CD4-positive, alpha-beta memory T cell (primary cell): ENCODE data around the gene HIF1A. TPM values are rescaled to one million over a fixed set of nuclear protein-coding genes. Genes with fewer than 3 reads are reported as not detected.

Experiments
- CTCF ChIA-PET: fragments of 350-600 bp; sonication (Branson Sonifier 250); formaldehyde crosslinking; loops from one replicate; lab custom pipeline; 2021; ENCODE audit warnings: inconsistent platforms; ENCODE audit not compliant: partially characterized antibody; lab: Charles Lee
- POLR2A ChIA-PET: fragments of 350-600 bp; sonication (Branson Sonifier 250); formaldehyde crosslinking; loops from one replicate; lab custom pipeline; 2021; ENCODE audit not compliant: partially characterized antibody; lab: Charles Lee
- DNase-seq, 5 donors: peaks; one replicate each; pipeline versions ENCODE4 v3.0.0 to v3.0.0-alpha.2; 2020 to 2022; ENCODE audit warnings: mixed read lengths in 1 of 5
- H3K27ac ChIP-seq: one replicate; pipeline ENCODE4 v1.7.0; 2013; ENCODE audit warnings: low read depth, low read length
- H3K27me3 ChIP-seq: 2 replicates; pipeline ENCODE4 v1.7.0; 2013; ENCODE audit warnings: mild to moderate bottlenecking, low read length, moderate library complexity; ENCODE audit not compliant: insufficient read depth
- H3K36me3 ChIP-seq: 2 replicates; pipeline ENCODE4 v1.7.0; 2013; ENCODE audit warnings: mild to moderate bottlenecking, low read length, moderate library complexity; ENCODE audit not compliant: insufficient read depth
- H3K4me1 ChIP-seq: 2 replicates; pipeline ENCODE4 v1.7.0; 2013; ENCODE audit warnings: mild to moderate bottlenecking, low read length, moderate library complexity; ENCODE audit not compliant: insufficient read depth
- H3K4me3 ChIP-seq, 2 donors: one replicate each; pipeline ENCODE4 v1.7.0; 2013; ENCODE audit warnings: low read length in 2 of 2, mild to moderate bottlenecking in 1 of 2
- H3K9me3 ChIP-seq, 2 donors: one replicate each; pipeline ENCODE4 v1.7.0; 2013; ENCODE audit warnings: low read length in 2 of 2, control low read depth in 1 of 2; ENCODE audit not compliant: control insufficient read depth in 1 of 2
- H3K27ac Mint-ChIP-seq, 7 donors: one replicate each; pipeline ENCODE4 v1.8.0; 2020 to 2021; ENCODE audit warnings: mixed read lengths in 7 of 7, mild to moderate bottlenecking in 6 of 7, inconsistent platforms in 3 of 7, moderate library complexity in 3 of 7
- H3K27me3 Mint-ChIP-seq, 2 donors: one replicate each; pipeline ENCODE4 v1.8.0; 2020 to 2021; ENCODE audit warnings: mixed read lengths in 2 of 2
- H3K36me3 Mint-ChIP-seq, 2 donors: one replicate each; pipeline ENCODE4 v1.8.0; 2020 to 2021; ENCODE audit warnings: mixed read lengths in 2 of 2, inconsistent platforms in 1 of 2, mild to moderate bottlenecking in 1 of 2
- H3K4me1 Mint-ChIP-seq, 4 donors: one replicate each; pipeline ENCODE4 v1.8.0; 2020 to 2021; ENCODE audit warnings: mixed read lengths in 4 of 4, mild to moderate bottlenecking in 1 of 4
- H3K4me3 Mint-ChIP-seq, 8 donors: one replicate each; pipeline ENCODE4 v1.8.0; 2020 to 2021; ENCODE audit warnings: mixed read lengths in 8 of 8, mild to moderate bottlenecking in 7 of 8, moderate library complexity in 6 of 8, inconsistent platforms in 3 of 8
- H3K9me3 Mint-ChIP-seq, 8 donors: one replicate each; pipeline ENCODE4 v1.8.0; 2020 to 2021; ENCODE audit warnings: mixed read lengths in 8 of 8, mild to moderate bottlenecking in 5 of 8, inconsistent platforms in 3 of 8, moderate library complexity in 1 of 8
- intact Hi-C: fragments of 100-400 bp; cut with micrococcal nuclease; formaldehyde crosslinking; loops from one replicate; pipeline ENCODE4 v1.15.1; 2023
- polyA plus RNA-seq, 2 donors: library from polyadenylated mRNA; unstranded; fragments of 300-500 nt; fragmentation: Illumina TruSeq; gene quantifications; one replicate each; pipeline ENCODE4 v1.2.3, GENCODE V29; 2021
- total RNA-seq, 2 experiments: library from RNA; stranded (reverse); gene quantifications; one replicate each; pipeline ENCODE4 v1.2.3, GENCODE V29; 2021

The HIF1A gene
- total and polyA plus RNA-seq, 4 experiments from 2014 or later, result 82.5 to 87.1 (median 84.2) TPM

- peaks cover 32 to 67% (median 47%) of the 10 kb centered on the region in 4 donors for H3K4me1 Mint-ChIP-seq
- no peak for DNase-seq
- Histone ChIP-seq H3K36me3 (no peaks in the 10 kb centered on the region), H3K4me3 (peak overlapping the region; percentile 63 to 80), H3K27ac (peak overlapping the region; percentile 88), H3K9me3 (no peaks in the 10 kb centered on the region), H3K4me1 (peaks cover 57% of the 10 kb centered on the region), H3K27me3 (no peaks in the 10 kb centered on the region)
- intact Hi-C loops, result loop anchor here (2.0 to 5.0 kb wide), 3 partner anchors 14 to 130 kb away; no protein-coding TSS in a partner anchor
- peaks cover 0 to 2% (median 0%) of the 10 kb centered on the region in 8 donors for H3K9me3 Mint-ChIP-seq
- H3K27ac Mint-ChIP-seq, result peak overlapping the region; percentile 85 to 98 (median 94)
- peak overlapping the region; percentile 90 to 99 (median 97) for H3K4me3 Mint-ChIP-seq
- ChIA-PET CTCF (interaction anchor here (0.7 to 1.4 kb wide), 4 partner anchors 9 to 221 kb away, joined by 3 to 4 read pairs (median 4); no protein-coding TSS in a partner anchor), POLR2A (interaction anchor here (0.7 to 2.2 kb wide), 4 partner anchors 23 to 416 kb away, joined by 3 to 7 read pairs (median 4); partner anchors contain the start of gene TMEM30B)
- H3K36me3 Mint-ChIP-seq, result peaks cover 0 to 21% of the 10 kb centered on the region in 2 donors
- no peaks in the 10 kb centered on the region for H3K27me3 Mint-ChIP-seq
These were observed 1.5 kb downstream of the HIF1A start for GRCh38 chr14:61696753-61697318.

- CTCF ChIA-PET, result interaction anchor here (1.0 to 1.4 kb wide), 5 partner anchors 33 to 246 kb away, joined by 3 to 4 read pairs (median 3); no protein-coding TSS in a partner anchor
- intact Hi-C loops, result loop anchor here (5.0 kb wide), 2 partner anchors 34 to 131 kb away; no protein-coding TSS in a partner anchor
- no peak for DNase-seq
These were observed 3.1 kb downstream of the HIF1A start for GRCh38 chr14:61698206-61698980.

DNA sequence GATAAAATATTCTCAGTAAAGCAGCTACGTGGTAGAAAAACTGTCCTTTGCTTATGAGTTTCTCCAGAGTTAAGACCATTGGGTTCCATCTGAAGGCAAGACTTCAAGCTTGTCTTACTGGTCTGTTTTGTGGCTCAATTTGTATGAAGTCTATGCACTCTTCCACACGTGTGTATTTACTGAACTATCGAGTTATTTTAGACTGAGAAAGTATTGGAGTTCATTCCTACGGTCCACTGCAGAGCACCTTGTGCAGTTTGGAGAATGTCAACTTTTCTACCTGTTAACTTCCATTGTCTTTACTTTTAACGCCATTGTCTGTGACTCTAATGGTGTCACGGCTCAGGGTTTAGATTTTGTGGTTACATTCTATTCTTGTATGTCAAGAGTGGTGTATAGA, 3.7 kb downstream of the HIF1A start:
- intact Hi-C loops, result loop anchor here (5.0 kb wide), 2 partner anchors 33 to 132 kb away; no protein-coding TSS in a partner anchor
- no peaks in the 10 kb centered on the region for H3K36me3 ChIP-seq
- Mint-ChIP-seq H3K4me1 (peaks cover 46 to 78% (median 62%) of the 10 kb centered on the region in 4 donors), H3K9me3 (peaks cover 0 to 2% (median 0%) of the 10 kb centered on the region in 8 donors), H3K27me3 (no peaks in the 10 kb centered on the region), H3K36me3 (peaks cover 0 to 21% of the 10 kb centered on the region in 2 donors), H3K27ac (peak overlapping the region in 6 of 7 donors; percentile 38 to 94 (median 58)), H3K4me3 (peak overlapping the region; percentile 77 to 99 (median 97))
- peak overlapping the region in 1 of 2 donors; percentile 13 for H3K4me3 ChIP-seq
- no peak overlapping the region for H3K27ac ChIP-seq
- no peaks in the 10 kb centered on the region for H3K9me3 ChIP-seq
- H3K4me1 ChIP-seq, result peaks cover 73% of the 10 kb centered on the region
- DNase-seq, result no peak
- no peaks in the 10 kb centered on the region for H3K27me3 ChIP-seq
- ChIA-PET POLR2A (interaction anchor here (0.6 to 2.2 kb wide), 9 partner anchors 8 to 220 kb away, joined by 3 to 11 read pairs (median 4); no protein-coding TSS in a partner anchor), CTCF (interaction anchor here (1.0 kb wide), 1 partner anchor 246 kb away, joined by 3 read pairs; no protein-coding TSS in a partner anchor)

More at GRCh38 chr14:61698206-61698980, 3.1 kb downstream of the HIF1A start:
- H3K9me3 ChIP-seq, result no peaks in the 10 kb centered on the region
- H3K36me3 ChIP-seq, result no peaks in the 10 kb centered on the region
- H3K4me1 ChIP-seq, result peaks cover 67% of the 10 kb centered on the region
- H3K36me3 Mint-ChIP-seq, result peaks cover 0 to 21% of the 10 kb centered on the region in 2 donors
- peaks cover 41 to 74% (median 57%) of the 10 kb centered on the region in 4 donors for H3K4me1 Mint-ChIP-seq
- H3K27ac Mint-ChIP-seq, result peak overlapping the region; percentile 4 to 94 (median 54)
- POLR2A ChIA-PET, result interaction anchor here (0.6 to 2.2 kb wide), 12 partner anchors 11 to 418 kb away, joined by 3 to 11 read pairs (median 4); partner anchors contain the start of gene TMEM30B
- H3K4me3 ChIP-seq, result peak overlapping the region in 1 of 2 donors; percentile 13
- H3K27ac ChIP-seq, result peak overlapping the region; percentile 25
- peak overlapping the region; percentile 77 to 99 (median 97) for H3K4me3 Mint-ChIP-seq
- H3K27me3 Mint-ChIP-seq, result no peaks in the 10 kb centered on the region
- H3K27me3 ChIP-seq, result no peaks in the 10 kb centered on the region
- H3K9me3 Mint-ChIP-seq, result peaks cover 0 to 2% (median 0%) of the 10 kb centered on the region in 8 donors

DNA sequence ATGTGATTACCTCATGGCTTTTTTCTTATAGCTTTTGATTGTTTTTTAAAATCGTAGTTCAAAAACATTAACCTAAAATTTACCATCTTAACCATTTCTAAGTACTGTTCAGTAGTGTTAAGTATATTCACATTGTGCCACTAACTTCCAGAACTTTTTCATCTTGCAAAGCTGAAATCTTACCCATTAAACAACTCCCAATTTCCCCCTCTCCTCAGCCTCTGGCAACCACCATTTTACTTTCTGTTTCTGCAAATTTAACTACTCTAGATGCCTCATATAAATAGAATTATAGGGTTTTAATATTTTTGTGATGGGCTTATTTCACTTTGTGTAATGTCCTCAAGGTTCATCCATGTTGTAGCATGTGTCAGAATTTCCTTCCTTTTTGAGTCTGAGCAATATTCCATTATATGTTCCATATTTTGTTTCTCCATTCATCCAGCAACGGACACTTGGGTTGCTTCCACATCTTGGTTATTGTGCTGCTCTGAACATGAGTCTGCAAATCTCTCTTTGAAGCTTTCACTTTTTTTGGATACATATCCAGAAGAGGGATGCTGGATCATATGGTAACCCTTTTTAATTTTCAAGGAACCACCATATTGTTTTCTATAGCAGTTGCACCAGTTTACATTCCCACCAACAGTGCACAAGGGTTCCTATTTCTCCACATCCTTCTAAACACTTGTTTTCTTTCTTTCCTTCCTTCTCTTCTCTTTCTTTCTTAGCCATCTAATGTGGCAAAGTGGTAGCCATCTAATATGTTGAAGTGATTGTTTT, 5.0 kb downstream of the HIF1A start:
- H3K4me3 Mint-ChIP-seq, result peak overlapping the region; percentile 7 to 78 (median 68)
- ChIA-PET CTCF (interaction anchor here (0.7 to 1.3 kb wide), 4 partner anchors 11 to 239 kb away, joined by 3 to 4 read pairs (median 3); no protein-coding TSS in a partner anchor), POLR2A (interaction anchor here (0.6 to 1.9 kb wide), 9 partner anchors 9 to 378 kb away, joined by 3 to 7 read pairs (median 4); partner anchors contain the start of gene PRKCH)
- peaks cover 51 to 83% (median 65%) of the 10 kb centered on the region in 4 donors for H3K4me1 Mint-ChIP-seq
- intact Hi-C loops, result no loop called here
- Histone ChIP-seq H3K27me3 (no peaks in the 10 kb centered on the region), H3K4me1 (peaks cover 78% of the 10 kb centered on the region), H3K27ac (no peak overlapping the region), H3K9me3 (no peaks in the 10 kb centered on the region), H3K36me3 (no peaks in the 10 kb centered on the region), H3K4me3 (no peak overlapping the region)
- no peaks in the 10 kb centered on the region for H3K27me3 Mint-ChIP-seq
- peak overlapping the region in 6 of 7 donors; percentile 5 to 92 (median 61) for H3K27ac Mint-ChIP-seq
- no peak for DNase-seq
- H3K9me3 Mint-ChIP-seq, result no peaks in the 10 kb centered on the region
- H3K36me3 Mint-ChIP-seq, result peaks cover 0 to 19% of the 10 kb centered on the region in 2 donors

DNA sequence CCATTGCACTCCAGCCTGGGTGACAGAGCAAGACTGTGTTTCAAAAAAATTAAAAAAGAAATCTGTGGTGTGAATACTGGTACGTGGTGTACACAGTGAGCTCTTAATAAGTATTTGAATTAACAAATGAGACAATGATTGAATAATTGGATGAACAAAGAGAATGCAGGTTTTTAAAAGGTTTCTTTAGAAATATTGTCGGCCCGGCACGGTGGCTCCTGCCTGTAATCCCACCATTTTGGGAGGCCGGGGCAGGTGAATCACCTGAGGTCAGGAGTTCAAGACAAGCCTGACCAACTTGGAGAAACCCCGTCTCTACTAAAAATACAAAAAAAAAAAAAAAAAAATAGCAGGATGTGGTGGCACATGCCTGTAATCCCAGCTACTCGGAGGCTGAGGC, 6.6 kb downstream of the HIF1A start:
- intact Hi-C loops, result no loop called here
- no peaks in the 10 kb centered on the region for H3K27me3 ChIP-seq
- H3K9me3 Mint-ChIP-seq, result no peaks in the 10 kb centered on the region
- H3K36me3 Mint-ChIP-seq, result peaks cover 4 to 10% of the 10 kb centered on the region in 2 donors
- H3K27ac Mint-ChIP-seq, result peak overlapping the region; percentile 17 to 77 (median 48)
- no peak overlapping the region for H3K27ac ChIP-seq
- POLR2A ChIA-PET, result interaction anchor here (0.7 to 1.0 kb wide), 3 partner anchors 32 to 99 kb away, joined by 3 read pairs; no protein-coding TSS in a partner anchor
- no peaks in the 10 kb centered on the region for H3K36me3 ChIP-seq
- H3K27me3 Mint-ChIP-seq, result no peaks in the 10 kb centered on the region
- peak overlapping the region in 7 of 8 donors; percentile 31 to 69 (median 48) for H3K4me3 Mint-ChIP-seq
- CTCF ChIA-PET, result no interaction called here
- H3K9me3 ChIP-seq, result no peaks in the 10 kb centered on the region
- peaks cover 92% of the 10 kb centered on the region for H3K4me1 ChIP-seq
- no peak for DNase-seq
- peaks cover 63 to 90% (median 73%) of the 10 kb centered on the region in 4 donors for H3K4me1 Mint-ChIP-seq
- no peak overlapping the region for H3K4me3 ChIP-seq
